HFF-Myc (cell line): ENCODE data around the gene CNKSR1.

Experiments used
- DNase-seq: peaks from one replicate; pipeline ENCODE4 v3.0.0-alpha.2; 2011; ENCODE audit warnings: low read depth; ENCODE audit errors: extremely low read depth
- H3K4me3 ChIP-seq: replicated peaks from 2 replicates; pipeline ENCODE4 v1.5.1; 2011; ENCODE audit warnings: low read depth, mild to moderate bottlenecking, control low read depth, low read length
- TF ChIP-seq, protein P1 (sequence below): IDR thresholded peaks from 2 replicates; pipeline ENCODE4 v1.5.1; 2012; ENCODE audit warnings: mild to moderate bottlenecking, low read depth, low read length, control low read depth; ENCODE audit errors: missing control alignments

CNKSR1 gene

DNA sequence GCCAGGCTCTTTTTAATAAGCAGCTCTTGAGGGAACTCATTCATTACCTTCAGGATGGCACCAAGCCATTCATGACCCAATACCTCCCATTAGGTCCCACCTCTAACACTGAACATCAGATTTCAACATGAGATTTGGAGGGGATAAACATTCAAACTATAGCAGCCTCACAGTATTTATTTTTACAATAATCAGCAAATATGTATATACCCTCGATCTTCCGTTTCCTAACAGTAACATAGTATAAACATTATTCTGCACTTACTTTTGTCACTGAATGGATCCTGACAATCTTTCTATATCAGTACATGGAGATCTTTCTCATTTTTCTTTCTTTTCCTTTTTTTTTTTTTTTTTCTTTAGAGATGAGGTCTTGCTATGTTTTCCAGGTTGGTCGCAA, 18.5 kb downstream of the CNKSR1 start:
- no peak overlapping the region for H3K4me3 ChIP-seq
- TF ChIP-seq, protein P1, sequence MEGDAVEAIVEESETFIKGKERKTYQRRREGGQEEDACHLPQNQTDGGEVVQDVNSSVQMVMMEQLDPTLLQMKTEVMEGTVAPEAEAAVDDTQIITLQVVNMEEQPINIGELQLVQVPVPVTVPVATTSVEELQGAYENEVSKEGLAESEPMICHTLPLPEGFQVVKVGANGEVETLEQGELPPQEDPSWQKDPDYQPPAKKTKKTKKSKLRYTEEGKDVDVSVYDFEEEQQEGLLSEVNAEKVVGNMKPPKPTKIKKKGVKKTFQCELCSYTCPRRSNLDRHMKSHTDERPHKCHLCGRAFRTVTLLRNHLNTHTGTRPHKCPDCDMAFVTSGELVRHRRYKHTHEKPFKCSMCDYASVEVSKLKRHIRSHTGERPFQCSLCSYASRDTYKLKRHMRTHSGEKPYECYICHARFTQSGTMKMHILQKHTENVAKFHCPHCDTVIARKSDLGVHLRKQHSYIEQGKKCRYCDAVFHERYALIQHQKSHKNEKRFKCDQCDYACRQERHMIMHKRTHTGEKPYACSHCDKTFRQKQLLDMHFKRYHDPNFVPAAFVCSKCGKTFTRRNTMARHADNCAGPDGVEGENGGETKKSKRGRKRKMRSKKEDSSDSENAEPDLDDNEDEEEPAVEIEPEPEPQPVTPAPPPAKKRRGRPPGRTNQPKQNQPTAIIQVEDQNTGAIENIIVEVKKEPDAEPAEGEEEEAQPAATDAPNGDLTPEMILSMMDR = no peak
- DNase-seq = no peak

DNA sequence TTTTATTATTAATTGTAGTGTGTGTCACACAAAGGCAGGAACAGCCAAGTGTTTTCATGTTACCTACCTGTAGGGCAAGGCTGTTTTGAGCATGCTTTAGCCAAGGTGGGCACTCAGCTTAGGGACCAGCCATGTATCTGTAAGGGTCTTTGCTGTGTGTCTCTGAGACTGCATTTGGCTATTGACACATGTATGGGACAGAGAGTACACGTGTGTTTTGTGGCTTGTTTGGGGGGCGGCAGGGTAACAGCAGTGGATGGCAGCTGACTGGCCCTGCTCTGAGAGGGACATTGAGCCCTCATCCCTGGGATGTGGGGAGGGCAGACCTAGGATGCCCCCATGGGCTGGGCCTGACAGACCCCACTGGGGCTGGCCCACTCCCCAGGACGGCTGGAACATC, 20.0 kb downstream of the CNKSR1 start:
- DNase-seq = no peak
- TF ChIP-seq, protein P1 = no peak
- no peak overlapping the region for H3K4me3 ChIP-seq

DNA sequence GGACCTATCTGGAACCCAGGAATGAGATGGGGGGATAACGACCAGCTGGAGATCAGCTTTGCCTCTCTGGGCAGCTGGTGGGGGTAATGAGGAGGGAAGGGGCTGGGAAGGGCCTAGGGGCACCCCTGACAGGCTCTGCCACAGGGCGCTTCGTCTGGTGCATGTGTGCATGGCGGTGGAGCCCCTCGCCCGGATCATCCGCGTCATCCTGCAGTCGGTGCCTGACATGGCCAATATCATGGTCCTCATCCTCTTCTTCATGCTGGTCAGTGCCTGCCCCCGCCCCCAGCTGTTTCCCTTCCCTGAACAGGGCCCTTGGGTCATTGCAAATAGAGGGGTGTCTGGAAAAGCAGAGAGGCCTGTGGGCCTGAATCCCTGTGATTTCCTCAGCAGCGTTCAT, 20.5 kb downstream of the CNKSR1 start:
- TF ChIP-seq, protein P1 = no peak
- H3K4me3 ChIP-seq = no peak overlapping the region

DNA sequence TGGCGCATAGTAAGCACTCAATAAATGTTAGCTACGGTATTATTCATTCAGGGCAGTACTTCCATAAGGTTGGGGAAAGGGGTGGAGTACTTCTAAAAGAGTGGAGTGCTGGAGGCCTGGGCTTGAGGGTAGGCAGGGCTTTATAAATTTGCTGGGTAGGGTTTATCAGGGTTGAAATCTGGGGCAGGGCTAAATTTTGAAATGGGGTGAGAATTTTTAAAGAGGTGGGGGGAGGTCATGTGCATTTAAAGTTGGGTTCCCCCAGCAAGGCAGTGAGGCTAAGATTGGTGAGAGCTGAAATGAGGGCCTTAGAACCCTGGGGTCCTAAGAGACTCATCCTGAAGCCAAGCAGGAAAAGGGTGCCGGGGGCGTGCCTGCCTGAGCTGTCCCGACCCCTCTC, 23.1 kb downstream of the CNKSR1 start:
- DNase-seq = no peak
- TF ChIP-seq, protein P1 = no peak
- no peak overlapping the region for H3K4me3 ChIP-seq

More for the DNA sequence above, 20.5 kb downstream of the CNKSR1 start:
- DNase-seq = no peak

DNA sequence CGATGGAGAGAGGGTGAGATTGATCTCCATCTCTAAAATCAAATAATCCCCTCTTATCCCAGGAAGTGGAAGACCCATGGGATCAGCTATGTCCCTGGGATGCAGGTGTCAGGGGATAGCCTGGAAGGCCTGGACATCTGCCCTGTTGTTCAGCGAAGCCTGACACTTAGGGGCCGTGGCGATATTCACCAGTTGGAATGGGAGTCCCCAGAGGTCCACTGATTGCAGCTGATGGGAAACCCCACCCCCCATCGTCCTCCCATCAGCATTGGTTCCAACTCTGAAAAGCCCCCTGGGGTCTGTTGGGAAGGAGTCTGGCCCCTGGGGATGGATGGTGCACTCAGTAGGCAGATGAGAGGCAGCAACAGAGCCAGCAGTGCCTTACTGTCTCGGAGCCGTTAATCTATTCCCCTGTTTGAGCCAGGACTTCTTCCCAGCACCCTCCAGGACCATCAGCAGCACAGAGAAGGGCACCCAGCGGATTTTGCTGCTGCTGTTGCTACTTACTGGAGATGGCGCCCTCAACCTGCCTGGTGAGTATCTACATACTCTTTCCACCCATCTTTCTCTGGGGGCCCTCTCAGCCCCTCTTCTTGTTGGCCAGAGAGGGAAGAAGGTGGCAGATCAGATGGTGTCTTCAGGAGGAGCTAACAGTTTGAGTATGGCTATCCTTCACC, 26.5 kb downstream of the CNKSR1 start:
- TF ChIP-seq, protein P1 = no peak
- no peak overlapping the region for H3K4me3 ChIP-seq
- DNase-seq = no peak

DNA sequence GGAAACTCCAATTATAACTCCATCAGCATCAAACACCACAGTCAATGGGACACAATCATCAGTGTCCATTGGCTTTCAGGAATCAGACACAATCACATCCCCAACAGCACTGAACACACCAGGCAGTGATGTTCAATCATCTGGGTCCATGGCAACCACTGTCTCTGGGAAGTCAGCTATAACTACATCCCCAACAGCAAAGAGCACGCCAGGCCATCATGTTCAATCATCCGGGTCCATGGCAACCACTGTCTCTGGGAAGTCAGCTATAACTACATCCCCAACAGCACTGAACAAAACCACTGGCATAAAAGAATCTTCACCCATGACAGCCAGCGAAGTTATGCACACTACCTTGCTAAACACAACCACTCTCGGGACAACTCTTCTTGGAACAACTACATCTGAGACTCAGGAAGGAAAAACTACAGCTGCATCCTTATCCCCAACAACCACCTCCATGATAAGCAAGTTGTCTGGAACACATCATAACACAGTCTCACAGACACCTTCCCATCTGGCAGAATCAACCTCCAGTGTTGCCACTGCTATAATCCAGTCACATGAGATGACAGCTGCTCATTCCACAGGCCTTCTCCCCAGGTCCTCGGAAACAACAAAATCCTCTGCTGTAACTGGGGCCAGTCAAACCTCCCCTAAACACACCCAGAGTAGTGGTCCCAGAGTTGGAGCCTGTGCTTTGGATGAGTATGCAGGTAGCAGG, 33.0 kb downstream of the CNKSR1 start:
- no peak for DNase-seq
- H3K4me3 ChIP-seq = no peak overlapping the region
- TF ChIP-seq, protein P1 = no peak
